Upper lobe of left lung (tissue), 6 donors: Measurements from ENCODE around the gene CHCHD3. TPM values are rescaled to one million over a fixed set of nuclear protein-coding genes. Genes with fewer than 3 reads are reported as not detected.

Source experiments
- ATAC-seq, 2 donors: fragments of 200-7000 bp; cut with Tn5 transposase; one replicate each; pipeline ENCODE4 v1.9.1; 2022; ENCODE audit warnings: mild to moderate bottlenecking in 2 of 2, moderate library complexity in 2 of 2; ENCODE audit not compliant: low FRiP score in 2 of 2
- DNase-seq, 2 donors: peaks; one replicate each; pipeline ENCODE4 v3.0.0-alpha.2; 2019 to 2020
- H3K27ac ChIP-seq, 4 donors: fragments of 200-600 bp; sonication (generic); one replicate each; pipeline ENCODE4 v1.5.1; 2016 to 2019
- H3K27me3 ChIP-seq, 4 donors: fragments of 200-600 bp; sonication (generic); one replicate each; pipeline ENCODE4 v1.5.1; 2017 to 2019
- H3K36me3 ChIP-seq, 4 donors: fragments of 200-600 bp; sonication (generic); one replicate each; pipeline ENCODE4 v1.5.1; 2016 to 2019
- H3K4me1 ChIP-seq, 4 donors: fragments of 200-600 bp; sonication (generic); one replicate each; pipeline ENCODE4 v1.5.1; 2018 to 2019
- H3K4me3 ChIP-seq, 4 donors: fragments of 200-600 bp; sonication (generic); one replicate each; pipeline ENCODE4 v1.5.1; 2017 to 2019; ENCODE audit warnings: mild to moderate bottlenecking in 2 of 4, moderate library complexity in 1 of 4
- H3K9me3 ChIP-seq, 4 donors: fragments of 200-600 bp; sonication (generic); one replicate each; pipeline ENCODE4 v1.5.1; 2018 to 2019
- EP300 ChIP-seq, 4 donors: sonication (generic); formaldehyde crosslinking; IDR thresholded peaks; one replicate each; pipeline ENCODE4 v1.5.1; 2017; ENCODE audit warnings: antibody characterized with exemption in 4 of 4, control low read depth in 2 of 4
- POLR2A ChIP-seq, 4 donors: fragments of 450-650 bp; IDR thresholded peaks; one replicate each; pipeline ENCODE4 v1.5.1; 2016 to 2017; ENCODE audit warnings: antibody characterized with exemption in 4 of 4, mild to moderate bottlenecking in 2 of 4
- POLR2AphosphoS5 ChIP-seq, 2 donors: sonication (generic); formaldehyde crosslinking; IDR thresholded peaks; one replicate each; pipeline ENCODE4 v1.5.1; 2017; ENCODE audit warnings: antibody characterized with exemption in 2 of 2
- WGBS, 2 donors: methylation state at CpG; one replicate each; pipeline ENCODE4 v1.1.5; 2017 to 2018; 5-methylcytosine and 5-hydroxymethylcytosine counted together
- total RNA-seq, 6 donors: library from RNA; depleted of rRNA in 4 of 6; stranded (reverse); fragments of >200 nt in 4 of 6; gene quantifications; one replicate each; pipeline versions ENCODE4 v1.1.0 to v1.2.1, GENCODE V29; 2016 to 2021
- TF ChIP-seq, protein P1 (sequence below), 6 experiments: fragments of 450-650 bp in 4 of 6; fragments of 200-600 bp in 2 of 6; sonication (generic) in 2 of 6; IDR thresholded peaks; one replicate each; pipeline ENCODE4 v1.5.1; 2016 to 2019; ENCODE audit warnings: antibody characterized with exemption in 6 of 6
- donor health status: DM: no; HTN: no; CAD: no; lungs with moderate emphysema.
- donor health status: DM: no; HTN: yes; CAD: no; lungs with severe emphysema.

The CHCHD3 gene
- total RNA-seq, 6 donors from 2014 or later, result 42.6 to 54.5 (median 48.6) TPM

GRCh38 chr7:132817949-132818348 lies 263.9 kb downstream of the CHCHD3 start:
- Histone ChIP-seq H3K27me3 (no peaks in the 10 kb centered on the region), H3K36me3 (no peaks in the 10 kb centered on the region), H3K9me3 (no peaks in the 10 kb centered on the region), H3K27ac (no peak overlapping the region), H3K4me3 (no peak overlapping the region), H3K4me1 (no peaks in the 10 kb centered on the region)
- DNase-seq (no peak), ATAC-seq (no peak)
- TF ChIP-seq, protein P1, sequence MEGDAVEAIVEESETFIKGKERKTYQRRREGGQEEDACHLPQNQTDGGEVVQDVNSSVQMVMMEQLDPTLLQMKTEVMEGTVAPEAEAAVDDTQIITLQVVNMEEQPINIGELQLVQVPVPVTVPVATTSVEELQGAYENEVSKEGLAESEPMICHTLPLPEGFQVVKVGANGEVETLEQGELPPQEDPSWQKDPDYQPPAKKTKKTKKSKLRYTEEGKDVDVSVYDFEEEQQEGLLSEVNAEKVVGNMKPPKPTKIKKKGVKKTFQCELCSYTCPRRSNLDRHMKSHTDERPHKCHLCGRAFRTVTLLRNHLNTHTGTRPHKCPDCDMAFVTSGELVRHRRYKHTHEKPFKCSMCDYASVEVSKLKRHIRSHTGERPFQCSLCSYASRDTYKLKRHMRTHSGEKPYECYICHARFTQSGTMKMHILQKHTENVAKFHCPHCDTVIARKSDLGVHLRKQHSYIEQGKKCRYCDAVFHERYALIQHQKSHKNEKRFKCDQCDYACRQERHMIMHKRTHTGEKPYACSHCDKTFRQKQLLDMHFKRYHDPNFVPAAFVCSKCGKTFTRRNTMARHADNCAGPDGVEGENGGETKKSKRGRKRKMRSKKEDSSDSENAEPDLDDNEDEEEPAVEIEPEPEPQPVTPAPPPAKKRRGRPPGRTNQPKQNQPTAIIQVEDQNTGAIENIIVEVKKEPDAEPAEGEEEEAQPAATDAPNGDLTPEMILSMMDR (IDR thresholded peaks at IDR 0.05), result no peak
- no peak for TF ChIP-seq POLR2A (IDR thresholded peaks at IDR 0.05)
- no peak for TF ChIP-seq EP300 (IDR thresholded peaks at IDR 0.05)
- no peak for TF ChIP-seq POLR2AphosphoS5 (IDR thresholded peaks at IDR 0.05)
- WGBS, 2 donors, result 95 to 97% methylated on average over 5 of the region's 5 CpGs

- DNase-seq (no peak), ATAC-seq (no peak)
- TF ChIP-seq POLR2AphosphoS5 (IDR thresholded peaks at IDR 0.05) (no peak), EP300 (IDR thresholded peaks at IDR 0.05) (no peak), POLR2A (IDR thresholded peaks at IDR 0.05) (no peak)
- TF ChIP-seq, protein P1 (IDR thresholded peaks at IDR 0.05), result no peak
- Histone ChIP-seq H3K4me3 (no peak overlapping the region), H3K27me3 (no peaks in the 10 kb centered on the region), H3K9me3 (no peaks in the 10 kb centered on the region), H3K27ac (no peak overlapping the region), H3K4me1 (no peaks in the 10 kb centered on the region), H3K36me3 (no peaks in the 10 kb centered on the region)
- 59 to 67% methylated on average over 6 of the region's 6 CpGs for WGBS, 2 donors
Observed at GRCh38 chr7:132815696-132816311, 266.1 kb downstream of the CHCHD3 start.

DNA sequence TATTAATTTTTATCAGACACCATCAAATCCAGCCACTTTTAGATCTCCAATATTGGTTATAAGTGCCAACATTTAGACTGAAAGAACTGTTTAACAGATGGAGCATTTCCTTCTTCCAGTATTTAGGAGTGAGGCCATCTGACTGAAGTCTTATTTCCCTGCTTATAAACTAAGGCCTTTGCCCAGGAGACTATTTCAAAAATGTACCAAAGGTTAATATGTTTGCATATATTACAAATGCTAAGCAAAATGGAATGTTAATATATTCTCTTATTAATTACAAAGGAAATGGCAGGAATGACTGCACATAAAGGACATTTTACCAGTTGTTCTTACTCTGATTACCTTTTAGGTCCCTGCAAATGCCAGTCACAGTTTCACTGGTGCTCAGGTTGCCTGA lies 266.8 kb downstream of the CHCHD3 start:
- H3K4me3 ChIP-seq, result no peak overlapping the region
- no peaks in the 10 kb centered on the region for H3K9me3 ChIP-seq
- no peak for TF ChIP-seq POLR2A (IDR thresholded peaks at IDR 0.05)
- ATAC-seq (no peak), DNase-seq (no peak)
- H3K4me1 ChIP-seq, result no peaks in the 10 kb centered on the region
- no peaks in the 10 kb centered on the region for H3K36me3 ChIP-seq
- H3K27ac ChIP-seq, result no peak overlapping the region
- no peaks in the 10 kb centered on the region for H3K27me3 ChIP-seq

- DNase-seq, result no peak
- 94 to 96% methylated on average over 2 of the region's 2 CpGs for WGBS, 2 donors
- Histone ChIP-seq H3K9me3 (no peaks in the 10 kb centered on the region), H3K27me3 (no peaks in the 10 kb centered on the region), H3K27ac (no peak overlapping the region), H3K4me1 (no peaks in the 10 kb centered on the region), H3K4me3 (no peak overlapping the region), H3K36me3 (no peaks in the 10 kb centered on the region)
- TF ChIP-seq, protein P1 (IDR thresholded peaks at IDR 0.05), result no peak
- TF ChIP-seq POLR2AphosphoS5 (IDR thresholded peaks at IDR 0.05), result no peak
- TF ChIP-seq POLR2A (IDR thresholded peaks at IDR 0.05), result no peak
- no peak for TF ChIP-seq EP300 (IDR thresholded peaks at IDR 0.05)
- ATAC-seq, result no peak
Observed at GRCh38 chr7:132810561-132810960, 271.3 kb downstream of the CHCHD3 start.

- Histone ChIP-seq H3K36me3 (no peaks in the 10 kb centered on the region), H3K4me1 (no peaks in the 10 kb centered on the region), H3K27ac (no peak overlapping the region), H3K9me3 (no peaks in the 10 kb centered on the region), H3K27me3 (no peaks in the 10 kb centered on the region), H3K4me3 (no peak overlapping the region)
- ATAC-seq (no peak), DNase-seq (no peak)
- 81 to 84% methylated on average over 4 of the region's 4 CpGs for WGBS, 2 donors
- TF ChIP-seq POLR2A (IDR thresholded peaks at IDR 0.05) (no peak), POLR2AphosphoS5 (IDR thresholded peaks at IDR 0.05) (no peak), EP300 (IDR thresholded peaks at IDR 0.05) (no peak)
- TF ChIP-seq, protein P1 (IDR thresholded peaks at IDR 0.05), result no peak
Observed at GRCh38 chr7:132806834-132807233, 275.1 kb downstream of the CHCHD3 start.
